ENCODE results near the gene TSC22D1. TPM values are rescaled to one million over a fixed set of nuclear protein-coding genes. Genes with fewer than 3 reads are reported as not detected.

The TSC22D1 gene
- polyA plus RNA-seq, 1 donor (not counting 4 experiments of a cell fraction or from before 2014, with no cell fraction given), result 177 TPM

DNA sequence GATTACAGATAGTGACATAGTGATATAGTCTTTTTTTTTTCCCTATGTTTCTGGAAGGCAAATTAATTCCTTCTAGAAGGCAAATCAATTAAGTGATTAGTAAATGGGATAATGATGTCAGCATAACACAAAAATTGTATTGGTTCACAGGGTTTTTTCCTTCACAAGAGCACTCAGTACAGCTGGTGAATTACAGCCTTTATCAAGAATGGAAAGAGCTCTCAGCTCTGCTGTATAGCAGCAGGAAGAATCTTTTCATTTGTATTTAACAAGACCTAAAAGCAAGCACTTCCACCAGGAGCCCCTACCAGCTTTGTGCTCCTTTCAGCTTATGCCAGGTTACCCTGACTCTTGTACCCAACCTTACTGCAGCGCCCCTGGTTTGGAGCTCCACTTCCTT is 111.7 kb downstream of the TSC22D1 start:
- H2AFZ ChIP-seq (ENCODE audit: control insufficient read depth, low read length), result no peak overlapping the region
- H3K9ac ChIP-seq (ENCODE audit: control insufficient read depth, extremely low read depth, insufficient read depth, low read length), result no peak overlapping the region
- dilution Hi-C loops (cut with MboI; ENCODE audit: extremely low pct_ligation_motif_present, low sequenced_read_pairs), result no loop called here
- H4K20me1 ChIP-seq (ENCODE audit: control insufficient read depth, extremely low read depth, insufficient read depth, low read length), result no peaks in the 10 kb centered on the region
- H3K4me3 ChIP-seq (ENCODE audit: control insufficient read depth in 2 of 3, extremely low read depth in 1 of 3, insufficient read depth in 2 of 3, low read depth in 1 of 3, low read length in 3 of 3), result no peak overlapping the region
- no peaks in the 10 kb centered on the region for H3K4me1 ChIP-seq (ENCODE audit: control insufficient read depth, extremely low read depth, insufficient read depth, low read length)
- FAIRE-seq, result no peak
- no peak overlapping the region for H3K4me2 ChIP-seq (ENCODE audit: control insufficient read depth, extremely low read depth, insufficient read depth, low read depth, low read length)
- no peaks in the 10 kb centered on the region for H3K79me2 ChIP-seq (ENCODE audit: control insufficient read depth, insufficient read depth, low read length)
- TF ChIP-seq EZH2 (IDR thresholded peaks at IDR 0.05; ENCODE audit: low read length) (no peak), CTCF (optimal IDR thresholded peaks at IDR 0.05 in 1 of 3, IDR thresholded peaks at IDR 0.05 in 1 of 3, conservative IDR thresholded peaks at IDR 0.05 in 1 of 3; ENCODE audit: extremely low read depth in 1 of 3, insufficient read depth in 2 of 3, low read length in 3 of 3) (no peak)
- H3K36me3 ChIP-seq (ENCODE audit: control insufficient read depth in 2 of 2, extremely low read depth in 1 of 2, insufficient read depth in 2 of 2, low read length in 2 of 2), result peaks cover 0 to 1% of the 10 kb centered on the region in 2 experiments
- H3K27me3 ChIP-seq (ENCODE audit: control insufficient read depth, extremely low read depth, insufficient read depth, low read length), result no peaks in the 10 kb centered on the region
- H3K9me3 ChIP-seq (ENCODE audit: control insufficient read depth, low read depth, low read length), result no peaks in the 10 kb centered on the region
- no peaks in the 10 kb centered on the region for H3K9me1 ChIP-seq (ENCODE audit: control insufficient read depth, extremely low read depth, insufficient read depth, low read length)
- no peak overlapping the region for H3K27ac ChIP-seq (ENCODE audit: control insufficient read depth, insufficient read depth, low read length)
- DNase-seq (ENCODE audit: low read depth, low spot score), result no peak

GRCh38 chr13:44463759-44464158 is 112.4 kb downstream of the TSC22D1 start:
- no peaks in the 10 kb centered on the region for H3K9me1 ChIP-seq (ENCODE audit: control insufficient read depth, extremely low read depth, insufficient read depth, low read length)
- no peak overlapping the region for H3K4me3 ChIP-seq (ENCODE audit: control insufficient read depth in 2 of 3, extremely low read depth in 1 of 3, insufficient read depth in 2 of 3, low read depth in 1 of 3, low read length in 3 of 3)
- no peak overlapping the region for H2AFZ ChIP-seq (ENCODE audit: control insufficient read depth, low read length)
- no peak overlapping the region for H3K4me2 ChIP-seq (ENCODE audit: control insufficient read depth, extremely low read depth, insufficient read depth, low read depth, low read length)
- H3K27ac ChIP-seq (ENCODE audit: control insufficient read depth, insufficient read depth, low read length), result no peak overlapping the region
- dilution Hi-C loops (cut with MboI; ENCODE audit: extremely low pct_ligation_motif_present, low sequenced_read_pairs), result no loop called here
- DNase-seq (ENCODE audit: low read depth, low spot score) (no peak), FAIRE-seq (no peak)
- no peaks in the 10 kb centered on the region for H3K9me3 ChIP-seq (ENCODE audit: control insufficient read depth, low read depth, low read length)
- H3K4me1 ChIP-seq (ENCODE audit: control insufficient read depth, extremely low read depth, insufficient read depth, low read length), result no peaks in the 10 kb centered on the region
- no peaks in the 10 kb centered on the region for H3K27me3 ChIP-seq (ENCODE audit: control insufficient read depth, extremely low read depth, insufficient read depth, low read length)
- no peaks in the 10 kb centered on the region for H3K79me2 ChIP-seq (ENCODE audit: control insufficient read depth, insufficient read depth, low read length)
- TF ChIP-seq EZH2 (IDR thresholded peaks at IDR 0.05; ENCODE audit: low read length), result no peak
- TF ChIP-seq CTCF (optimal IDR thresholded peaks at IDR 0.05 in 1 of 3, IDR thresholded peaks at IDR 0.05 in 1 of 3, conservative IDR thresholded peaks at IDR 0.05 in 1 of 3; ENCODE audit: extremely low read depth in 1 of 3, insufficient read depth in 2 of 3, low read length in 3 of 3), result no peak
- H3K9ac ChIP-seq (ENCODE audit: control insufficient read depth, extremely low read depth, insufficient read depth, low read length), result no peak overlapping the region
- H4K20me1 ChIP-seq (ENCODE audit: control insufficient read depth, extremely low read depth, insufficient read depth, low read length), result no peaks in the 10 kb centered on the region
- H3K36me3 ChIP-seq (ENCODE audit: control insufficient read depth in 2 of 2, extremely low read depth in 1 of 2, insufficient read depth in 2 of 2, low read length in 2 of 2), result peaks cover 0 to 1% of the 10 kb centered on the region in 2 experiments

Data from keratinocyte (primary cell).